Measurements from ENCODE around the gene S100A4.

DNA sequence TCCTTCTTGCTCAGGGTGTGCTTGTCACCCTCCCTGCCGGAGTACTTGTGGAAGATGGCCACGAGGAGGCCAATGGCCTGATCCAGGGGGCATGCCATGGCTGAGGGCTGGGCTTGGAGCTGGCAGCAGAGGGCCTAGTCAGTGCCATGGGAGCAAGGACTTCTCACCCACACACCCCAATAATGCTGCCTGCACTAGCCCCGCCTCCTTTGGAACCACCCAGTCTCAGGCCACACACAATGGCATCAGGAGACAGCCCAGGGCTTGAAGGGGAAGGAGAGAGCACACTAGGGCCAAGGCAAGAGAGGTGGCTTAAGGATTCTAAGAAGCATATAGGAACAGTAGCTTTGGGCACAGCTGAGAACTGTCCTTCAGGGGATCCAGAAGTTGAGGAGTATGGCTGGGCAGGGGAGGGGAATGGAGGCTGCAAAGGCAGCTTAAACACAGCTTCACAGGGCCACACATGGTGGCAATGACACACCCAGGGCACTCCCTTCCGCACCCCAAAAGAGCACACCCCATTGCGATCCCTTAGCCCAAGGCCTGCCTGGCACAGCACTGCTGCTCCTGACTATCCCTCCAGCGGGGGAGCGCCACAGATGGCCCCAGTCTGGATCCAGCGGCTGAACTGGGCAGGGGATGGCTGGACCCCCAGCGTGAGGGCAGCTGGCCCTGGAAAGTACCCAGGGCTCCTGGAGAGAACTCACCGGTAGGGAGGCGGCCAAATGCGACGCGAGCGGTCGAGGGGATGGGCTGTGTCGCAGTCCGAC is 10.2 kb downstream of the S100A4 start, which contains the start of gene S100A6:
- TF ChIP-seq CTCF (IDR thresholded peaks at IDR 0.05) (no peak), ZFX (IDR thresholded peaks at IDR 0.05; ENCODE audit: borderline replicate concordance) (no peak)

Measured in 22Rv1 (cell line).